PC-3 (cell line): ENCODE data around the gene BICDL2. TPM values are rescaled to one million over a fixed set of nuclear protein-coding genes. Genes with fewer than 3 reads are reported as not detected.

Experiments
- ATAC-seq: fragments of 200-7000 bp; cut with Tn5 transposase; 2 replicates; pipeline ENCODE4 v1.9.1; 2020; ENCODE audit warnings: mild to moderate bottlenecking, moderate library complexity
- BruUV-seq: library from RNA; stranded (reverse); fragments of 400-500 nt; replicated peaks from 2 replicates; lab custom pipeline; 2021; lab: Mats Ljungman, UMichigan
- CTCF ChIA-PET: fragments of 300-600 bp; sonication (Branson Sonifier 250); formaldehyde crosslinking; loops from one replicate; lab custom pipeline; 2022; ENCODE audit warnings: antibody characterized with exemption; lab: Charles Lee
- POLR2A ChIA-PET: fragments of 300-600 bp; sonication (Branson Sonifier 250); formaldehyde crosslinking; loops from one replicate; lab custom pipeline; 2022; ENCODE audit warnings: antibody characterized with exemption; ENCODE audit not compliant: unreplicated experiment; lab: Charles Lee
- DNase-seq: peaks from one replicate; pipeline ENCODE4 v3.0.0-alpha.2; 2015
- H2AFZ ChIP-seq: fragments of 300-600 bp; sonication (generic); 2 replicates; pipeline ENCODE4 v1.6.0; 2016; ENCODE audit warnings: antibody characterized with exemption, low read length
- H3F3A ChIP-seq: fragments of 300-600 bp; sonication (generic); one replicate; pipeline ENCODE4 v1.6.0; 2017; ENCODE audit warnings: antibody characterized with exemption, low read length, control low read depth, mild to moderate bottlenecking; ENCODE audit not compliant: unreplicated experiment
- H3K27ac ChIP-seq: fragments of 300-600 bp; sonication (generic); 2 replicates; pipeline ENCODE4 v1.5.1; 2016; ENCODE audit warnings: mild to moderate bottlenecking, low read length
- H3K27me3 ChIP-seq: fragments of 300-600 bp; sonication (generic); 2 replicates; pipeline ENCODE4 v1.6.1; 2016; ENCODE audit warnings: low read length, mixed read lengths
- H3K36me3 ChIP-seq: fragments of 300-600 bp; sonication (generic); 2 replicates; pipeline ENCODE4 v1.6.1; 2016; ENCODE audit warnings: low read depth, mixed run types, low read length, mixed read lengths
- H3K4me1 ChIP-seq: fragments of 300-600 bp; sonication (generic); 2 replicates; pipeline ENCODE4 v1.5.1; 2016; ENCODE audit warnings: low read length; ENCODE audit not compliant: insufficient read depth
- H3K4me2 ChIP-seq: fragments of 300-600 bp; sonication (generic); 2 replicates; pipeline ENCODE4 v1.6.0; 2016; ENCODE audit warnings: low read length
- H3K4me3 ChIP-seq: fragments of 300-600 bp; sonication (generic); 2 replicates; pipeline ENCODE4 v1.5.1; 2016; ENCODE audit warnings: mild to moderate bottlenecking, low read length, mixed read lengths
- H3K79me2 ChIP-seq: fragments of 300-600 bp; sonication (generic); 2 replicates; pipeline ENCODE4 v1.6.1; 2017; ENCODE audit warnings: low read length, mixed read lengths
- H3K9ac ChIP-seq: fragments of 300-600 bp; sonication (generic); 2 replicates; pipeline ENCODE4 v1.6.0; 2016; ENCODE audit warnings: mild to moderate bottlenecking, low read length
- H3K9me2 ChIP-seq: fragments of 300-600 bp; sonication (generic); replicated peaks from 2 replicates; pipeline ENCODE4 v1.6.1; 2016; ENCODE audit warnings: mixed run types, low read length, mixed read lengths
- H3K9me3 ChIP-seq: fragments of 300-600 bp; sonication (generic); 2 replicates; pipeline ENCODE4 v1.6.1; 2016; ENCODE audit warnings: low read length, mixed read lengths
- H4K20me1 ChIP-seq: fragments of 300-600 bp; sonication (generic); 2 replicates; pipeline ENCODE4 v1.6.1; 2016; ENCODE audit warnings: low read length, mixed read lengths
- EZH2 ChIP-seq: fragments of 300-600 bp; sonication (generic); IDR thresholded peaks from one replicate; pipeline ENCODE4 v1.6.1; 2017; ENCODE audit warnings: antibody characterized with exemption, mild to moderate bottlenecking, low read length; ENCODE audit not compliant: unreplicated experiment
- EZH2phosphoT487 ChIP-seq: fragments of 300-600 bp; sonication (generic); IDR thresholded peaks from 2 replicates; pipeline ENCODE4 v1.6.1; 2018; ENCODE audit warnings: mild to moderate bottlenecking, antibody characterized with exemption, low read length, borderline replicate concordance
- intact Hi-C: fragments of 100-400 bp; cut with micrococcal nuclease; formaldehyde crosslinking; loops from 2 replicates; pipeline ENCODE4 v1.9.0; 2023
- total RNA-seq: library from RNA; depleted of rRNA; stranded (reverse); fragments of >200 nt; gene quantifications from 2 replicates; pipeline ENCODE4 v1.2.3, GENCODE V29; 2014
- TF ChIP-seq, protein P1 (sequence below): fragments of 300-600 bp; sonication (generic); conservative IDR thresholded peaks from 2 replicates; pipeline ENCODE4 v1.5.1; 2017; ENCODE audit warnings: antibody characterized with exemption, low read depth, mild to moderate bottlenecking, low read length

The BICDL2 gene
- total RNA-seq, 1 experiment from 2014 or later = 16.3 TPM

DNA sequence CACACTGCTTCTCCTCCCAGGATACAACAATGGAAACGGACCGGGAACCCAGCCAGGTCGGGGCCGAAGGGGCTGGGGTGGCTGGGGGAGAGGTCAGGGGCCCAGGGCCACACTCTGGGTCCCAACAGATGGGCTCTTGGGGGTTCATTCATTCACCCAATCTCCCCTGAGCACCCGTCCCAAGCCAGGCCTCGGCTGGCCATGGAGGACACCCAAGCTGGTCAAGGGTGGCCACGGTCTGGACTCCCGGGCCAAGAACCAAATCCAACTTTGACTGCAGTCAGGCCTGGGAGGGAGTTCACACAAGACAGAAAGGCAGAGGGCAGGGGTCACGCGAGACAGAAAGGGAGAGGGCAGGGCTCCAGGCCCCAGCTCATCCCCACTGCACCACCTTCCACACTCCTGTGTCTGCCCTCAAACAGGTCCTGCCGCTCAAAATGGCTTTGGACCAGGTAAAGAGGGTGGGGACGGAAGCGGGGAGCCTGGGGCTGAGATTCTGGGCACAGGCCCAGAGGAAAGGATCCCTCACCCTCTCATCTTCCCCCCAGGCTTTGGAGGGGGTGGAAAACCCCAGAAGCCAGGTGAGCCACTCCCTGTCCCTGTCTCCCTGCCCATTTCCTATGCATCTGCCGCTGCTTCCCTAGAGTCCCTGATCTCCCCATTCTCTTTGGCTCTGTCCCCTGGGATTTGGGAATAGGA lies 44.2 kb downstream of the BICDL2 start:
- TF ChIP-seq EZH2 = no peak
- no peak for TF ChIP-seq EZH2phosphoT487
- TF ChIP-seq, protein P1, sequence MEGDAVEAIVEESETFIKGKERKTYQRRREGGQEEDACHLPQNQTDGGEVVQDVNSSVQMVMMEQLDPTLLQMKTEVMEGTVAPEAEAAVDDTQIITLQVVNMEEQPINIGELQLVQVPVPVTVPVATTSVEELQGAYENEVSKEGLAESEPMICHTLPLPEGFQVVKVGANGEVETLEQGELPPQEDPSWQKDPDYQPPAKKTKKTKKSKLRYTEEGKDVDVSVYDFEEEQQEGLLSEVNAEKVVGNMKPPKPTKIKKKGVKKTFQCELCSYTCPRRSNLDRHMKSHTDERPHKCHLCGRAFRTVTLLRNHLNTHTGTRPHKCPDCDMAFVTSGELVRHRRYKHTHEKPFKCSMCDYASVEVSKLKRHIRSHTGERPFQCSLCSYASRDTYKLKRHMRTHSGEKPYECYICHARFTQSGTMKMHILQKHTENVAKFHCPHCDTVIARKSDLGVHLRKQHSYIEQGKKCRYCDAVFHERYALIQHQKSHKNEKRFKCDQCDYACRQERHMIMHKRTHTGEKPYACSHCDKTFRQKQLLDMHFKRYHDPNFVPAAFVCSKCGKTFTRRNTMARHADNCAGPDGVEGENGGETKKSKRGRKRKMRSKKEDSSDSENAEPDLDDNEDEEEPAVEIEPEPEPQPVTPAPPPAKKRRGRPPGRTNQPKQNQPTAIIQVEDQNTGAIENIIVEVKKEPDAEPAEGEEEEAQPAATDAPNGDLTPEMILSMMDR = no peak
- Histone ChIP-seq H3K27me3 (no peaks in the 10 kb centered on the region), H2AFZ (peak overlapping the region; percentile 43; the same call in 1 of the 2 replicates), H3K4me2 (peak overlapping the region; percentile 42), H3K9ac (no peak overlapping the region), H3K4me1 (peaks cover 19% of the 10 kb centered on the region), H3K36me3 (no peaks in the 10 kb centered on the region), H3K9me3 (no peaks in the 10 kb centered on the region), H3K4me3 (no peak overlapping the region), H3F3A (no peaks in the 10 kb centered on the region), H3K9me2 (no peaks in the 10 kb centered on the region), H4K20me1 (no peaks in the 10 kb centered on the region), H3K27ac (peak overlapping the region; percentile 58), H3K79me2 (no peaks in the 10 kb centered on the region)
- peak; percentile 77 for ATAC-seq
- peak; percentile 82 for DNase-seq
- POLR2A ChIA-PET = no interaction called here
- intact Hi-C loops = no loop called here
- BruUV-seq = no TSS peak
- CTCF ChIA-PET = interaction anchor here (0.5 kb wide), 1 partner anchor 10 kb away, joined by 8 read pairs; no protein-coding TSS in a partner anchor

DNA sequence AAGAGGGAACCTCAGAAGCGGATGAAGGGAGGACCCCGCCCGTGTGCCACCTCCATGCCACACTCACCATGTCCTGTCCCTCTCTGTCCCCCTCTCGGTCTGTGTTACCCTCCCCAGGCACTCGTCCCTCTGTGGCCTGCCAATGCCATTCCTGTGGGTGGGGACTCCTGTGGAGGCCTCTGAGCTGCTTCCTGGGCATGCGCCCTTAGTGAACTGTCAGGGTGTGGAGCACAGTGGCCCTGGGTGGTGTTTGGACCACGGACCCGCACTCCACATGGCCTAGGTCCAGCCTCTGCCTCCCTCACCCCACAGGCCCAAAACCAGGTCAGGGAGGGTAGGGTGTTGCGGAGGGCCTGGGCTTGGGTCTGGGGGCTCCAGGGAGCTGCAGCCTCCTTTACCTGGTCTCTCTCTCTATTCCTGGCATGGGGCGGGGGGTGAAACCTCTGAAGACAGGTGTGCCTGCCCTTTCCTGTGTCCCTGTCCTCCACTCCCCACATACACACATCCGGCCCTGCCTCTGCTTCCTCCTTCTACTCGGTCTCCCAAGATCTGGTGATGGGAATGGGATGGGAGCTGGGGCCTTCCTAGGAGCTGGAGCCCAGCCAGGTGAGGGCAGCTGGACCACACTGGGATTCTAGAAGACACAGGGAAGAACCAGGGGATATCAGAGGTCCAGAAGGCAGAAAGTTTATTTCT lies 45.0 kb downstream of the BICDL2 start:
- POLR2A ChIA-PET = no interaction called here

More for the DNA sequence above, 45.0 kb downstream of the BICDL2 start:
- CTCF ChIA-PET = interaction anchor here (0.5 kb wide), 1 partner anchor 11 kb away, joined by 8 read pairs; no protein-coding TSS in a partner anchor
- Histone ChIP-seq H3K9me3 (no peaks in the 10 kb centered on the region), H3K4me1 (peaks cover 19% of the 10 kb centered on the region), H3K9ac (no peak overlapping the region), H3K27me3 (no peaks in the 10 kb centered on the region), H3K36me3 (no peaks in the 10 kb centered on the region), H2AFZ (no peak overlapping the region), H3K79me2 (no peaks in the 10 kb centered on the region), H3K27ac (peak overlapping the region; percentile 48; the same call in 1 of the 2 replicates), H3K9me2 (no peaks in the 10 kb centered on the region), H3K4me2 (no peak overlapping the region), H3K4me3 (no peak overlapping the region), H3F3A (no peaks in the 10 kb centered on the region), H4K20me1 (no peaks in the 10 kb centered on the region)
- DNase-seq (no peak), ATAC-seq (no peak)
- intact Hi-C loops = no loop called here
- TF ChIP-seq EZH2 (no peak), EZH2phosphoT487 (no peak)
- TF ChIP-seq, protein P1 = no peak
- TSS peak; percentile 15 for BruUV-seq
